ENCODE measurements around the gene CHID1. TPM values are rescaled to one million over a fixed set of nuclear protein-coding genes. Genes with fewer than 3 reads are reported as not detected.
A peak's percentile ranks its signal among the peaks of the same experiment; 100 is the strongest.

The CHID1 gene
- total and polyA plus RNA-seq, 2 experiments from 2014 or later: 54.1 to 67.3 TPM

DNA sequence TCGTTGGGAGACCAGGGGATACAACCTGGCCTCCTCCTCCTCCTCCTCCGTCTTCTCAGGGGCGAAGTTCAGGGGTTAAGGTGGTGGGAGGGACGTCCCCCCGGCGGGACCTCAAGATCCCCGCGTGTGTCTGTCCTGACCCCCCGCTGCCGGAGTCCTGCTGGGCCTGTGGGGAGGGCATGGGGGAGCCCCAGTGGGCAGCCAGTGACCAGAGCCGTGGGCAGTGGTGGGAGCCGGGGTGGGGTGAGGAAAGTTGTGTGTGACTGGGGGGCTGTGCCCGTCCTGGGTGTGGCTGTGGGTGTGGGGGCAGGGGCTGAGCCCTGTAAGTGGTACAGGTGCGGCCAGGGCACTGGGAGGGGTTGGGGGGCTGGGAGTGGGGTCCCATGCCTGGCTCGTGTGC lies 57.8 kb downstream of the CHID1 start (continued):
- TF ChIP-seq, protein P1, sequence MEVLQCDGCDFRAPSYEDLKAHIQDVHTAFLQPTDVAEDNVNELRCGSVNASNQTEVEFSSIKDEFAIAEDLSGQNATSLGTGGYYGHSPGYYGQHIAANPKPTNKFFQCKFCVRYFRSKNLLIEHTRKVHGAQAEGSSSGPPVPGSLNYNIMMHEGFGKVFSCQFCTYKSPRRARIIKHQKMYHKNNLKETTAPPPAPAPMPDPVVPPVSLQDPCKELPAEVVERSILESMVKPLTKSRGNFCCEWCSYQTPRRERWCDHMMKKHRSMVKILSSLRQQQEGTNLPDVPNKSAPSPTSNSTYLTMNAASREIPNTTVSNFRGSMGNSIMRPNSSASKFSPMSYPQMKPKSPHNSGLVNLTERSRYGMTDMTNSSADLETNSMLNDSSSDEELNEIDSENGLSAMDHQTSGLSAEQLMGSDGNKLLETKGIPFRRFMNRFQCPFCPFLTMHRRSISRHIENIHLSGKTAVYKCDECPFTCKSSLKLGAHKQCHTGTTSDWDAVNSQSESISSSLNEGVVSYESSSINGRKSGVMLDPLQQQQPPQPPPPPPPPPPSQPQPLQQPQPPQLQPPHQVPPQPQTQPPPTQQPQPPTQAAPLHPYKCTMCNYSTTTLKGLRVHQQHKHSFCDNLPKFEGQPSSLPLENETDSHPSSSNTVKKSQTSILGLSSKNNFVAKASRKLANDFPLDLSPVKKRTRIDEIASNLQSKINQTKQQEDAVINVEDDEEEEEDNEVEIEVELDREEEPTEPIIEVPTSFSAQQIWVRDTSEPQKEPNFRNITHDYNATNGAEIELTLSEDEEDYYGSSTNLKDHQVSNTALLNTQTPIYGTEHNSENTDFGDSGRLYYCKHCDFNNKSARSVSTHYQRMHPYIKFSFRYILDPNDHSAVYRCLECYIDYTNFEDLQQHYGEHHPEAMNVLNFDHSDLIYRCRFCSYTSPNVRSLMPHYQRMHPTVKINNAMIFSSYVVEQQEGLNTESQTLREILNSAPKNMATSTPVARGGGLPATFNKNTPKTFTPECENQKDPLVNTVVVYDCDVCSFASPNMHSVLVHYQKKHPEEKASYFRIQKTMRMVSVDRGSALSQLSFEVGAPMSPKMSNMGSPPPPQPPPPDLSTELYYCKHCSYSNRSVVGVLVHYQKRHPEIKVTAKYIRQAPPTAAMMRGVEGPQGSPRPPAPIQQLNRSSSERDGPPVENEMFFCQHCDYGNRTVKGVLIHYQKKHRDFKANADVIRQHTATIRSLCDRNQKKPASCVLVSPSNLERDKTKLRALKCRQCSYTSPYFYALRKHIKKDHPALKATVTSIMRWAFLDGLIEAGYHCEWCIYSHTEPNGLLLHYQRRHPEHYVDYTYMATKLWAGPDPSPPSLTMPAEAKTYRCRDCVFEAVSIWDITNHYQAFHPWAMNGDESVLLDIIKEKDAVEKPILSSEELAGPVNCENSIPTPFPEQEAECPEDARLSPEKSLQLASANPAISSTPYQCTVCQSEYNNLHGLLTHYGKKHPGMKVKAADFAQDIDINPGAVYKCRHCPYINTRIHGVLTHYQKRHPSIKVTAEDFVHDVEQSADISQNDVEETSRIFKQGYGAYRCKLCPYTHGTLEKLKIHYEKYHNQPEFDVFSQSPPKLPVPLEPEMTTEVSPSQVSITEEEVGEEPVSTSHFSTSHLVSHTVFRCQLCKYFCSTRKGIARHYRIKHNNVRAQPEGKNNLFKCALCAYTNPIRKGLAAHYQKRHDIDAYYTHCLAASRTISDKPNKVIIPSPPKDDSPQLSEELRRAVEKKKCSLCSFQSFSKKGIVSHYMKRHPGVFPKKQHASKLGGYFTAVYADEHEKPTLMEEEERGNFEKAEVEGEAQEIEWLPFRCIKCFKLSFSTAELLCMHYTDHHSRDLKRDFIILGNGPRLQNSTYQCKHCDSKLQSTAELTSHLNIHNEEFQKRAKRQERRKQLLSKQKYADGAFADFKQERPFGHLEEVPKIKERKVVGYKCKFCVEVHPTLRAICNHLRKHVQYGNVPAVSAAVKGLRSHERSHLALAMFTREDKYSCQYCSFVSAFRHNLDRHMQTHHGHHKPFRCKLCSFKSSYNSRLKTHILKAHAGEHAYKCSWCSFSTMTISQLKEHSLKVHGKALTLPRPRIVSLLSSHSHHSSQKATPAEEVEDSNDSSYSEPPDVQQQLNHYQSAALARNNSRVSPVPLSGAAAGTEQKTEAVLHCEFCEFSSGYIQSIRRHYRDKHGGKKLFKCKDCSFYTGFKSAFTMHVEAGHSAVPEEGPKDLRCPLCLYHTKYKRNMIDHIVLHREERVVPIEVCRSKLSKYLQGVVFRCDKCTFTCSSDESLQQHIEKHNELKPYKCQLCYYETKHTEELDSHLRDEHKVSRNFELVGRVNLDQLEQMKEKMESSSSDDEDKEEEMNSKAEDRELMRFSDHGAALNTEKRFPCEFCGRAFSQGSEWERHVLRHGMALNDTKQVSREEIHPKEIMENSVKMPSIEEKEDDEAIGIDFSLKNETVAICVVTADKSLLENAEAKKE (CRISPR knock-in tag; IDR thresholded peaks at IDR 0.05): no peak

DNA sequence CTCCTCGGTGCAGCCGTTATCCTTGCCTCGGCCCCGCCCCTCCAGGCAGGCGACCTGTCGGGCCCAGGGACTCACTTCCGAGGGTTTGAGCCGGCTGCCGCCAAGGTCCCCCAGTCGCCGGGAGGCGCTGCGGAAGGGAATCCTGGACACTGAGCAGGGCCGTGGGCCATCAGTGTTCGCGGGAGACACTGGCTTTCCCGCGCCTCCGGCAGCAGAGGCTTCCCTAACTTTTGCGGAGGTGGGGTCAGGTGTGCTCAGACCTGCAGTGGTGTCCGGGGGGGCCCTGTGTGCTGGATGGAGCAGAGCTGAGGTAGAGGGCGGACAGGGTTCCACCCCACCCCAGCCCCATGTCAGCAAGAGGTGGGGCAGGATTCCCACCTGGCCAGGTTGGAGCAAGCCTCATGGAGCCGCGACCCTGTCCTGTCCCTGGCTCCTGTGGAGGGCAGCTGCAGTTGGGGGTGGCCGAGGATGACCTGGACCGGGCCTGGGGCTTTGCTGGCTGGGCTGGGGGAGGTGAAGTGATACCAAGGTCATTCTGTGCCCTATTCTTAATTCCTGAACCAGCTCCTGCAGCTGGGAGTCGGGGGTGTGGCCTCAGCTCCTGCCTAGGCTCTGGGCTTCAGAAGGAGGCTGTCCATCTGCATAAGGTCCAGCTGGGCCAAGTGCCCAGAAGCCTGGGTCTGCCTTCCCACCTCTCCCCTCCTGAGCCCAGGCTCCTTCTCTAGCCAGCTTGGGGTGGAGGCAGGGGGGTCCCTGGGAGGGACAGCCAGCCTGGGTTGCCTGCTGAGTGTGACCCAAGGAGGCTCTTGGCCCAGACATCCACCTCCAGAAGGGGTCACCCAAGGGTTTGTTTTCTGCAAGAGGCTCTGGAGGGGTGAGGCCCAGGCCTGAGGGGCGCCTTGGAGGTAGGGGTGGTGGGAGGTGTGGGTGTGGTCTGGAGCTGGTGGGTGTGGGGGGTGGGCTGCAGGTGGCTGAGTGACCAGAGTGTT lies 59.5 kb downstream of the CHID1 start:
- peak; percentile 19 for ATAC-seq
- Mint-ChIP-seq H3K27ac (no peak overlapping the region), H3K4me1 (peaks cover 24% of the 10 kb centered on the region), H3K27me3 (ENCODE audit: insufficient read depth, low read depth, poor library complexity) (peaks cover 16% of the 10 kb centered on the region), H3K9me3 (no peaks in the 10 kb centered on the region), H3K4me3 (peak overlapping the region; percentile 71), H3K36me3 (ENCODE audit: low read depth) (no peaks in the 10 kb centered on the region)
- DNase-seq (ENCODE audit: low spot score): peak; percentile 73
- H3K4me3 ChIP-seq: peak overlapping the region; percentile 89
- H3K4me1 ChIP-seq (ENCODE audit: insufficient read depth): peaks cover 19% of the 10 kb centered on the region
- H3K4me2 ChIP-seq: peak overlapping the region; percentile 97
- H2AFZ ChIP-seq: no peak overlapping the region
- H3F3A ChIP-seq (replicated peaks; ENCODE audit: low read depth): 0 out of 2 replicates have a peak, but pooled peaks cover 5% of the 10 kb centered on the region
- TF ChIP-seq EZH2phosphoT487 (IDR thresholded peaks at IDR 0.05; ENCODE audit: unreplicated experiment): no peak
- TF ChIP-seq, protein P2, sequence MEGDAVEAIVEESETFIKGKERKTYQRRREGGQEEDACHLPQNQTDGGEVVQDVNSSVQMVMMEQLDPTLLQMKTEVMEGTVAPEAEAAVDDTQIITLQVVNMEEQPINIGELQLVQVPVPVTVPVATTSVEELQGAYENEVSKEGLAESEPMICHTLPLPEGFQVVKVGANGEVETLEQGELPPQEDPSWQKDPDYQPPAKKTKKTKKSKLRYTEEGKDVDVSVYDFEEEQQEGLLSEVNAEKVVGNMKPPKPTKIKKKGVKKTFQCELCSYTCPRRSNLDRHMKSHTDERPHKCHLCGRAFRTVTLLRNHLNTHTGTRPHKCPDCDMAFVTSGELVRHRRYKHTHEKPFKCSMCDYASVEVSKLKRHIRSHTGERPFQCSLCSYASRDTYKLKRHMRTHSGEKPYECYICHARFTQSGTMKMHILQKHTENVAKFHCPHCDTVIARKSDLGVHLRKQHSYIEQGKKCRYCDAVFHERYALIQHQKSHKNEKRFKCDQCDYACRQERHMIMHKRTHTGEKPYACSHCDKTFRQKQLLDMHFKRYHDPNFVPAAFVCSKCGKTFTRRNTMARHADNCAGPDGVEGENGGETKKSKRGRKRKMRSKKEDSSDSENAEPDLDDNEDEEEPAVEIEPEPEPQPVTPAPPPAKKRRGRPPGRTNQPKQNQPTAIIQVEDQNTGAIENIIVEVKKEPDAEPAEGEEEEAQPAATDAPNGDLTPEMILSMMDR (conservative IDR thresholded peaks at IDR 0.05; ENCODE audit: low read depth in 2 of 2): peak; percentile 46 to 72
- H3K9me2 ChIP-seq (ENCODE audit: insufficient read depth): no peaks in the 10 kb centered on the region
- 0 out of 2 replicates have a peak, but pooled peaks cover 3% of the 10 kb centered on the region for H3K79me2 ChIP-seq (replicated peaks; ENCODE audit: insufficient read depth)
- peaks cover 17% of the 10 kb centered on the region for H4K20me1 ChIP-seq (replicated peaks; ENCODE audit: insufficient read depth)
- H3K27ac ChIP-seq (ENCODE audit: low read depth): no peak overlapping the region
- no peaks in the 10 kb centered on the region for H3K36me3 ChIP-seq (ENCODE audit: insufficient read depth)
- no peaks in the 10 kb centered on the region for H3K27me3 ChIP-seq (ENCODE audit: insufficient read depth)

Data from GM23338 (cell line).